Measurements from ENCODE around the gene LIFR.

GRCh38 chr5:38585816-38586215 is 29.4 kb upstream of the LIFR start:
- TF ChIP-seq EP300 (IDR thresholded peaks at IDR 0.05) (no peak), CTCF (IDR thresholded peaks at IDR 0.05) (no peak), POLR2AphosphoS5 (IDR thresholded peaks at IDR 0.05) (no peak)
